PC-3 (cell line): ENCODE data around the gene TICRR. TPM values are rescaled to one million over a fixed set of nuclear protein-coding genes. Genes with fewer than 3 reads are reported as not detected.

ENCODE experiments used
- ATAC-seq: fragments of 200-7000 bp; cut with Tn5 transposase; 2 replicates; pipeline ENCODE4 v1.9.1; 2020; ENCODE audit warnings: mild to moderate bottlenecking, moderate library complexity
- BruUV-seq: library from RNA; stranded (reverse); fragments of 400-500 nt; replicated peaks from 2 replicates; lab custom pipeline; 2021; lab: Mats Ljungman, UMichigan
- CTCF ChIA-PET: fragments of 300-600 bp; sonication (Branson Sonifier 250); formaldehyde crosslinking; loops from one replicate; lab custom pipeline; 2022; ENCODE audit warnings: antibody characterized with exemption; lab: Charles Lee
- POLR2A ChIA-PET: fragments of 300-600 bp; sonication (Branson Sonifier 250); formaldehyde crosslinking; loops from one replicate; lab custom pipeline; 2022; ENCODE audit warnings: antibody characterized with exemption; ENCODE audit not compliant: unreplicated experiment; lab: Charles Lee
- DNase-seq: peaks from one replicate; pipeline ENCODE4 v3.0.0-alpha.2; 2015
- H2AFZ ChIP-seq: fragments of 300-600 bp; sonication (generic); 2 replicates; pipeline ENCODE4 v1.6.0; 2016; ENCODE audit warnings: antibody characterized with exemption, low read length
- H3F3A ChIP-seq: fragments of 300-600 bp; sonication (generic); one replicate; pipeline ENCODE4 v1.6.0; 2017; ENCODE audit warnings: antibody characterized with exemption, low read length, control low read depth, mild to moderate bottlenecking; ENCODE audit not compliant: unreplicated experiment
- H3K27ac ChIP-seq: fragments of 300-600 bp; sonication (generic); 2 replicates; pipeline ENCODE4 v1.5.1; 2016; ENCODE audit warnings: mild to moderate bottlenecking, low read length
- H3K27me3 ChIP-seq: fragments of 300-600 bp; sonication (generic); 2 replicates; pipeline ENCODE4 v1.6.1; 2016; ENCODE audit warnings: low read length, mixed read lengths
- H3K36me3 ChIP-seq: fragments of 300-600 bp; sonication (generic); 2 replicates; pipeline ENCODE4 v1.6.1; 2016; ENCODE audit warnings: low read depth, mixed run types, low read length, mixed read lengths
- H3K4me1 ChIP-seq: fragments of 300-600 bp; sonication (generic); 2 replicates; pipeline ENCODE4 v1.5.1; 2016; ENCODE audit warnings: low read length; ENCODE audit not compliant: insufficient read depth
- H3K4me2 ChIP-seq: fragments of 300-600 bp; sonication (generic); 2 replicates; pipeline ENCODE4 v1.6.0; 2016; ENCODE audit warnings: low read length
- H3K4me3 ChIP-seq: fragments of 300-600 bp; sonication (generic); 2 replicates; pipeline ENCODE4 v1.5.1; 2016; ENCODE audit warnings: mild to moderate bottlenecking, low read length, mixed read lengths
- H3K79me2 ChIP-seq: fragments of 300-600 bp; sonication (generic); 2 replicates; pipeline ENCODE4 v1.6.1; 2017; ENCODE audit warnings: low read length, mixed read lengths
- H3K9ac ChIP-seq: fragments of 300-600 bp; sonication (generic); 2 replicates; pipeline ENCODE4 v1.6.0; 2016; ENCODE audit warnings: mild to moderate bottlenecking, low read length
- H3K9me2 ChIP-seq: fragments of 300-600 bp; sonication (generic); replicated peaks from 2 replicates; pipeline ENCODE4 v1.6.1; 2016; ENCODE audit warnings: mixed run types, low read length, mixed read lengths
- H3K9me3 ChIP-seq: fragments of 300-600 bp; sonication (generic); 2 replicates; pipeline ENCODE4 v1.6.1; 2016; ENCODE audit warnings: low read length, mixed read lengths
- H4K20me1 ChIP-seq: fragments of 300-600 bp; sonication (generic); 2 replicates; pipeline ENCODE4 v1.6.1; 2016; ENCODE audit warnings: low read length, mixed read lengths
- EZH2 ChIP-seq: fragments of 300-600 bp; sonication (generic); IDR thresholded peaks from one replicate; pipeline ENCODE4 v1.6.1; 2017; ENCODE audit warnings: antibody characterized with exemption, mild to moderate bottlenecking, low read length; ENCODE audit not compliant: unreplicated experiment
- EZH2phosphoT487 ChIP-seq: fragments of 300-600 bp; sonication (generic); IDR thresholded peaks from 2 replicates; pipeline ENCODE4 v1.6.1; 2018; ENCODE audit warnings: mild to moderate bottlenecking, antibody characterized with exemption, low read length, borderline replicate concordance
- intact Hi-C: fragments of 100-400 bp; cut with micrococcal nuclease; formaldehyde crosslinking; loops from 2 replicates; pipeline ENCODE4 v1.9.0; 2023
- total RNA-seq: library from RNA; depleted of rRNA; stranded (reverse); fragments of >200 nt; gene quantifications from 2 replicates; pipeline ENCODE4 v1.2.3, GENCODE V29; 2014
- TF ChIP-seq, protein P1 (sequence below): fragments of 300-600 bp; sonication (generic); conservative IDR thresholded peaks from 2 replicates; pipeline ENCODE4 v1.5.1; 2017; ENCODE audit warnings: antibody characterized with exemption, low read depth, mild to moderate bottlenecking, low read length

Gene TICRR
- total RNA-seq, 1 experiment from 2014 or later, result 14.3 TPM

DNA sequence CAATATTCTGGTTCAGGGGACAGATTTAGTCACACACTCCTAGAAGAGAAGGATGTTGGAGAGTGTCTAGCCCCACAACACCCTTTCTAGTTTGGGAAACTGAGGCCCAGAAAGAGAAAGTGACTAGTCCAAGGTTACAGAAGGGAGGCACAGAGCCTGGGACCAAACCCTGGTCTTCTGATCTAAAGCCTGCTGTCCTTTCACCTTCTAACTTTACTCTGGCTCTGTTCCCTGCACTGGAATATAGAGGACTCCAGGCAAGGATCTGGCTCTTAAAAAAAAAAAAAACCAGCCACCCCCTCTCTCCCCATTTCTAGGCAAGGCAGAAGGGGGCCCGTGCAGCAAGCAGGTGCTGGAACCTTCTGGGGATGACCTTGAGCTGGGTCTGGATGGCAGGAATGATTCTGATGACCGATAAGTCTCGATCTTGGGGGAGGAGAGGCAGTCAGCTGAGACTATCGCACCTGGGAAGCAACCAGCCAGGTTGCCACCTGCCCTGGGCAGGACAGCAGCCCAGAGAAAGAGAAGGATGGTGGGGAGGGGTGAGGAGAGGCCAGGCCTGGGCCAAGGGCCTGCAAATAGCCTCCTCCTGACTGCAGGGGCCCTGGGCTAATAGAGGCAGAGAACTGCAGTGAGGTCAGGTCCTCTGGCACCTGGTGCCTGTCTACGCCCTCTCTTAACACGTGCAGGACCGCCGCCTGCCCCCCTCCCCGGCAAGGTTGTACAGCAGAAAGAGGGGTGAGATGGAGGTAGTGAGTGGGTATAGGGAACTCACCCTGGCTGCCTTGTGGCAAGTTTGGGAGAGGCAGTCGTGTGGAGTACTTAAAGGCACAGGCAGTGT is 48.4 kb upstream of the TICRR start:
- DNase-seq (no peak), ATAC-seq (no peak)
- Histone ChIP-seq H4K20me1 (no peaks in the 10 kb centered on the region), H3K36me3 (no peaks in the 10 kb centered on the region), H3K9ac (no peak overlapping the region), H3K79me2 (no peaks in the 10 kb centered on the region), H3K4me1 (peaks cover 2% of the 10 kb centered on the region; the same call in 1 of the 2 replicates), H3K27ac (no peak overlapping the region), H3F3A (no peaks in the 10 kb centered on the region), H3K4me2 (no peak overlapping the region), H3K27me3 (no peaks in the 10 kb centered on the region), H3K9me2 (no peaks in the 10 kb centered on the region), H2AFZ (no peak overlapping the region), H3K9me3 (no peaks in the 10 kb centered on the region), H3K4me3 (no peak overlapping the region)
- POLR2A ChIA-PET, result no interaction called here
- BruUV-seq, result no TSS peak
- CTCF ChIA-PET, result no interaction called here
- TF ChIP-seq EZH2phosphoT487 (no peak), EZH2 (no peak)
- TF ChIP-seq, protein P1, sequence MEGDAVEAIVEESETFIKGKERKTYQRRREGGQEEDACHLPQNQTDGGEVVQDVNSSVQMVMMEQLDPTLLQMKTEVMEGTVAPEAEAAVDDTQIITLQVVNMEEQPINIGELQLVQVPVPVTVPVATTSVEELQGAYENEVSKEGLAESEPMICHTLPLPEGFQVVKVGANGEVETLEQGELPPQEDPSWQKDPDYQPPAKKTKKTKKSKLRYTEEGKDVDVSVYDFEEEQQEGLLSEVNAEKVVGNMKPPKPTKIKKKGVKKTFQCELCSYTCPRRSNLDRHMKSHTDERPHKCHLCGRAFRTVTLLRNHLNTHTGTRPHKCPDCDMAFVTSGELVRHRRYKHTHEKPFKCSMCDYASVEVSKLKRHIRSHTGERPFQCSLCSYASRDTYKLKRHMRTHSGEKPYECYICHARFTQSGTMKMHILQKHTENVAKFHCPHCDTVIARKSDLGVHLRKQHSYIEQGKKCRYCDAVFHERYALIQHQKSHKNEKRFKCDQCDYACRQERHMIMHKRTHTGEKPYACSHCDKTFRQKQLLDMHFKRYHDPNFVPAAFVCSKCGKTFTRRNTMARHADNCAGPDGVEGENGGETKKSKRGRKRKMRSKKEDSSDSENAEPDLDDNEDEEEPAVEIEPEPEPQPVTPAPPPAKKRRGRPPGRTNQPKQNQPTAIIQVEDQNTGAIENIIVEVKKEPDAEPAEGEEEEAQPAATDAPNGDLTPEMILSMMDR, result no peak
- intact Hi-C loops, result no loop called here

DNA sequence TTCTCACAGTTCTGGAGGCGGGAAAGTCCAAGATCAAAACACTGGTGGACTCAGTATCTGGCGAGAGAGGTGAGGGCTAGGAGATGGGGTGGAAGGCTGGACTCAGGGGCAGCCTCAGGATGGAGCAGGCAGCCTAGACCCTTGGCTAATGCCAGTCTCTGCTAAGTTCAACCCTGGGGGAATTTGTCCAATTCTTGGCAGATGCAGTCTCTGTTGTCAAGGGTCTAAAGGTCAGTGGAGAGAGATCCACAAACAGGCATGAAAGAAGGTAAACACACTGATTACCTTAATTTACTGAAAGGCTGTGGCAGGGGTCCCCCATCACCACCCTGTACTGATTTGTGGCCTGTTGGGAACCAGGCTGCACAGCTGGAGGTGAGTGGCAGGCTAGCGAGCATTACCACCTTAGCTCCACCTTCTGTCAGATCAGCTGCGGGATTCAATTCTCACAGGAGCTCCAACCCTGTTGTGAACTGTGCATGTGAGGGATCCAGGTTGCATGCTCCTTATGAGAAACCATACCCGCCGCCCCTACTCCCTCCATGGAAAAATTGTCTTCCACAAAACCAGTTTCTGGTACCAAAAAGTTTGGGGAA is 46.4 kb upstream of the TICRR start:
- no peak overlapping the region for H3K9ac ChIP-seq
- H2AFZ ChIP-seq, result no peak overlapping the region
- no peak overlapping the region for H3K4me2 ChIP-seq
- no peak for DNase-seq
- intact Hi-C loops, result no loop called here
- H4K20me1 ChIP-seq, result no peaks in the 10 kb centered on the region
- BruUV-seq, result no TSS peak
- no peak for ATAC-seq
- no peak overlapping the region for H3K4me3 ChIP-seq
- no peaks in the 10 kb centered on the region for H3K9me2 ChIP-seq
- CTCF ChIA-PET, result no interaction called here
- peaks cover 7% of the 10 kb centered on the region for H3K4me1 ChIP-seq
- H3K27me3 ChIP-seq, result no peaks in the 10 kb centered on the region
- H3K36me3 ChIP-seq, result no peaks in the 10 kb centered on the region
- POLR2A ChIA-PET, result no interaction called here
- TF ChIP-seq EZH2phosphoT487 (no peak), EZH2 (no peak)
- TF ChIP-seq, protein P1, result no peak
- no peak overlapping the region for H3K27ac ChIP-seq
- no peaks in the 10 kb centered on the region for H3F3A ChIP-seq
- no peaks in the 10 kb centered on the region for H3K9me3 ChIP-seq
- H3K79me2 ChIP-seq, result no peaks in the 10 kb centered on the region

DNA sequence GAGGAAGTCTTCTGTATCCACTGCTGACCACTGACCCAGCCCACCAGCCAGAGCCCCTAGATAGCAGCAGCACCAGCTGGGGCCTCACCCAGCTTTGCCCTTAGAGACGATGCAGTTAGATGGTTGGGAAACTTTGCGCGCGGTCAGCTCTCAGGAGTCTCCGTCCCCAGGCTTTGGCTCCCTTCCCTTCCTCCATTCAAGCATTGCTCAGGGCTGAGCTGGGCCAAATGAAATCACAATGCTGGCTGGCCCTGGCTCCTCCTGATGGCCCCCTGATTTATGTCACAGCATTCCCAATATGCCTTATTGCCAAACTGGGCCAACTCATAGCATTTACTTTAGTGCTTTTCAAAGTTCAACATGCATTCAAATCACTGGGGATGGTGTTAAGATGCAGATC is 44.3 kb upstream of the TICRR start:
- no peak overlapping the region for H3K4me3 ChIP-seq
- DNase-seq (no peak), ATAC-seq (no peak)
- no peak overlapping the region for H3K4me2 ChIP-seq
- ChIA-PET CTCF (no interaction called here), POLR2A (no interaction called here)
- H3K27me3 ChIP-seq, result no peaks in the 10 kb centered on the region
- no peaks in the 10 kb centered on the region for H4K20me1 ChIP-seq
- peaks cover 7% of the 10 kb centered on the region for H3K4me1 ChIP-seq
- TF ChIP-seq EZH2phosphoT487 (no peak), EZH2 (no peak)
- TF ChIP-seq, protein P1, result no peak
- H3K9ac ChIP-seq, result no peak overlapping the region
- intact Hi-C loops, result no loop called here
- H3K79me2 ChIP-seq, result no peaks in the 10 kb centered on the region
- no TSS peak for BruUV-seq
- no peaks in the 10 kb centered on the region for H3K36me3 ChIP-seq
- H3K9me3 ChIP-seq, result no peaks in the 10 kb centered on the region
- H3F3A ChIP-seq, result no peaks in the 10 kb centered on the region
- no peak overlapping the region for H2AFZ ChIP-seq
- H3K9me2 ChIP-seq, result no peaks in the 10 kb centered on the region
- H3K27ac ChIP-seq, result no peak overlapping the region
